Fibroblast of the aortic adventitia (primary cell): ENCODE data around the gene LRCH1. TPM values are rescaled to one million over a fixed set of nuclear protein-coding genes. Genes with fewer than 3 reads are reported as not detected.

Source experiments
- DNase-seq: peaks from one replicate; pipeline ENCODE4 v3.0.0-alpha.2; 2010; ENCODE audit warnings: low read depth
- H3K4me3 ChIP-seq: 2 replicates; pipeline ENCODE4 v1.5.1; 2011; ENCODE audit warnings: low read depth, mild to moderate bottlenecking, control low read depth, low read length, moderate library complexity
- CTCF ChIP-seq: IDR thresholded peaks from 2 replicates; pipeline ENCODE4 v1.5.1; 2011; ENCODE audit warnings: mild to moderate bottlenecking, low read length, control low read depth, inconsistent platforms; ENCODE audit not compliant: insufficient read depth
- total RNA-seq: library from RNA; depleted of rRNA; stranded (reverse); fragments of >200 nt; gene quantifications from 2 replicates; pipeline ENCODE4 v1.2.3, GENCODE V29; 2012; ENCODE audit warnings: low replicate concordance

The LRCH1 gene
- total RNA-seq, 1 donor = 9.5 TPM

GRCh38 chr13:46721054-46721453, 168.1 kb downstream of the LRCH1 start:
- DNase-seq = peak; percentile 77
- H3K4me3 ChIP-seq = no peak overlapping the region
- TF ChIP-seq CTCF = peak; percentile 61

- no peak for TF ChIP-seq CTCF
- DNase-seq = no peak
- no peak overlapping the region for H3K4me3 ChIP-seq
Observed at GRCh38 chr13:46726347-46726746, 173.4 kb downstream of the LRCH1 start.

GRCh38 chr13:46728777-46729176, 175.8 kb downstream of the LRCH1 start:
- DNase-seq = no peak
- no peak overlapping the region for H3K4me3 ChIP-seq
- no peak for TF ChIP-seq CTCF

GRCh38 chr13:46731535-46731934, 178.6 kb downstream of the LRCH1 start:
- no peak for TF ChIP-seq CTCF
- H3K4me3 ChIP-seq = no peak overlapping the region
- no peak for DNase-seq

- no peak for DNase-seq
- H3K4me3 ChIP-seq = no peak overlapping the region
- no peak for TF ChIP-seq CTCF
Observed at GRCh38 chr13:46735425-46735824, 182.5 kb downstream of the LRCH1 start.

GRCh38 chr13:46736541-46737310, 183.8 kb downstream of the LRCH1 start:
- H3K4me3 ChIP-seq = no peak overlapping the region
- TF ChIP-seq CTCF = no peak
- DNase-seq = no peak

- DNase-seq = peak; percentile 47
- H3K4me3 ChIP-seq = no peak overlapping the region
- TF ChIP-seq CTCF = no peak
Observed at GRCh38 chr13:46738055-46738454, 185.1 kb downstream of the LRCH1 start.
